Stimulated activated effector memory CD8-positive, alpha-beta T cell treated with anti-CD3 and anti-CD28 coated beads, Interleukin-12 subunit alpha, Interleukin-12 subunit beta, amount 100 ng/mL, for 72 hours (primary cell): ENCODE data around the gene PCDH9.

ENCODE experiments used
- ATAC-seq: fragments of 150-1000 bp; cut with Tn5 transposase; 2 replicates; pipeline ENCODE4 v1.10.0; 2021
- DNase-seq, 2 donors: peaks; one replicate each; pipeline ENCODE4 v3.0.0; 2021 to 2022; ENCODE audit warnings: low spot score in 2 of 2
- H3K27ac Mint-ChIP-seq: one replicate; pipeline ENCODE4 v1.8.0; 2022; ENCODE audit warnings: mild to moderate bottlenecking, mixed read lengths
- H3K36me3 Mint-ChIP-seq: one replicate; pipeline ENCODE4 v1.8.0; 2022; ENCODE audit warnings: mild to moderate bottlenecking, mixed read lengths
- H3K4me1 Mint-ChIP-seq: one replicate; pipeline ENCODE4 v1.8.0; 2022; ENCODE audit warnings: mixed read lengths
- H3K4me3 Mint-ChIP-seq: one replicate; pipeline ENCODE4 v1.8.0; 2022; ENCODE audit warnings: mild to moderate bottlenecking, mixed read lengths
- H3K9me3 Mint-ChIP-seq: one replicate; pipeline ENCODE4 v1.8.0; 2022; ENCODE audit warnings: mixed read lengths

The PCDH9 gene

GRCh38 chr13:66559093-66559492 is 671.0 kb downstream of the PCDH9 start:
- H3K36me3 Mint-ChIP-seq, result no peaks in the 10 kb centered on the region
- no peak for ATAC-seq
- H3K4me1 Mint-ChIP-seq, result no peaks in the 10 kb centered on the region

GRCh38 chr13:66558506-66558905 is 671.6 kb downstream of the PCDH9 start:
- H3K36me3 Mint-ChIP-seq, result no peaks in the 10 kb centered on the region
- no peak for DNase-seq

More at GRCh38 chr13:66559093-66559492, 671.0 kb downstream of the PCDH9 start:
- no peak overlapping the region for H3K27ac Mint-ChIP-seq
- H3K4me3 Mint-ChIP-seq, result no peak overlapping the region
- peaks cover 6% of the 10 kb centered on the region for H3K9me3 Mint-ChIP-seq
- DNase-seq, result no peak

GRCh38 chr13:66557357-66557756 is 672.8 kb downstream of the PCDH9 start:
- ATAC-seq (no peak), DNase-seq (no peak)
- H3K4me1 Mint-ChIP-seq, result no peaks in the 10 kb centered on the region
- no peaks in the 10 kb centered on the region for H3K36me3 Mint-ChIP-seq
- no peak overlapping the region for H3K4me3 Mint-ChIP-seq
- H3K27ac Mint-ChIP-seq, result no peak overlapping the region
- peaks cover 3% of the 10 kb centered on the region for H3K9me3 Mint-ChIP-seq

More at GRCh38 chr13:66558506-66558905, 671.6 kb downstream of the PCDH9 start:
- peaks cover 4% of the 10 kb centered on the region for H3K9me3 Mint-ChIP-seq
- no peaks in the 10 kb centered on the region for H3K4me1 Mint-ChIP-seq
- H3K4me3 Mint-ChIP-seq, result no peak overlapping the region
- no peak overlapping the region for H3K27ac Mint-ChIP-seq
- no peak for ATAC-seq

GRCh38 chr13:66556306-66556705 is 673.8 kb downstream of the PCDH9 start:
- H3K9me3 Mint-ChIP-seq, result peaks cover 6% of the 10 kb centered on the region
- no peaks in the 10 kb centered on the region for H3K4me1 Mint-ChIP-seq
- DNase-seq, result no peak
- H3K27ac Mint-ChIP-seq, result no peak overlapping the region
- H3K4me3 Mint-ChIP-seq, result no peak overlapping the region
- H3K36me3 Mint-ChIP-seq, result no peaks in the 10 kb centered on the region
- no peak for ATAC-seq

- H3K4me3 Mint-ChIP-seq, result no peak overlapping the region
- H3K36me3 Mint-ChIP-seq, result no peaks in the 10 kb centered on the region
- H3K9me3 Mint-ChIP-seq, result peaks cover 3% of the 10 kb centered on the region
- ATAC-seq (no peak), DNase-seq (no peak)
- no peaks in the 10 kb centered on the region for H3K4me1 Mint-ChIP-seq
- H3K27ac Mint-ChIP-seq, result no peak overlapping the region
Measured at GRCh38 chr13:66553391-66553790, 676.7 kb downstream of the PCDH9 start.

GRCh38 chr13:66551128-66551527 is 679.0 kb downstream of the PCDH9 start:
- H3K27ac Mint-ChIP-seq, result no peak overlapping the region
- H3K4me3 Mint-ChIP-seq, result no peak overlapping the region
- no peaks in the 10 kb centered on the region for H3K4me1 Mint-ChIP-seq
- ATAC-seq, result no peak
- no peaks in the 10 kb centered on the region for H3K36me3 Mint-ChIP-seq
- DNase-seq, result no peak
- peaks cover 3% of the 10 kb centered on the region for H3K9me3 Mint-ChIP-seq

GRCh38 chr13:66547685-66548084 is 682.5 kb downstream of the PCDH9 start:
- Mint-ChIP-seq H3K4me3 (no peak overlapping the region), H3K4me1 (no peaks in the 10 kb centered on the region), H3K27ac (no peak overlapping the region), H3K9me3 (peaks cover 6% of the 10 kb centered on the region), H3K36me3 (no peaks in the 10 kb centered on the region)
- ATAC-seq, result no peak
- DNase-seq, result no peak

GRCh38 chr13:66546534-66547379 is 683.4 kb downstream of the PCDH9 start:
- no peaks in the 10 kb centered on the region for H3K36me3 Mint-ChIP-seq
- DNase-seq (no peak), ATAC-seq (no peak)
- no peaks in the 10 kb centered on the region for H3K4me1 Mint-ChIP-seq
- peaks cover 3% of the 10 kb centered on the region for H3K9me3 Mint-ChIP-seq
- no peak overlapping the region for H3K4me3 Mint-ChIP-seq
- no peak overlapping the region for H3K27ac Mint-ChIP-seq

GRCh38 chr13:66543780-66544179 is 686.4 kb downstream of the PCDH9 start:
- Mint-ChIP-seq H3K36me3 (no peaks in the 10 kb centered on the region), H3K27ac (no peak overlapping the region)
- ATAC-seq, result no peak

GRCh38 chr13:66537417-66537816 is 692.7 kb downstream of the PCDH9 start:
- no peak for ATAC-seq
- H3K9me3 Mint-ChIP-seq, result peaks cover 3% of the 10 kb centered on the region
- no peak overlapping the region for H3K27ac Mint-ChIP-seq
- no peaks in the 10 kb centered on the region for H3K4me1 Mint-ChIP-seq
- H3K36me3 Mint-ChIP-seq, result no peaks in the 10 kb centered on the region
- DNase-seq, result no peak
- H3K4me3 Mint-ChIP-seq, result no peak overlapping the region

More at GRCh38 chr13:66543780-66544179, 686.4 kb downstream of the PCDH9 start:
- Mint-ChIP-seq H3K4me3 (no peak overlapping the region), H3K9me3 (peaks cover 3% of the 10 kb centered on the region), H3K4me1 (no peaks in the 10 kb centered on the region)
- no peak for DNase-seq

- no peaks in the 10 kb centered on the region for H3K36me3 Mint-ChIP-seq
- DNase-seq (no peak), ATAC-seq (no peak)
- H3K9me3 Mint-ChIP-seq, result peaks cover 3% of the 10 kb centered on the region
- H3K27ac Mint-ChIP-seq, result no peak overlapping the region
- no peaks in the 10 kb centered on the region for H3K4me1 Mint-ChIP-seq
- no peak overlapping the region for H3K4me3 Mint-ChIP-seq
Measured at GRCh38 chr13:66536746-66537145, 693.4 kb downstream of the PCDH9 start.

GRCh38 chr13:66534561-66534960 is 695.6 kb downstream of the PCDH9 start:
- no peak overlapping the region for H3K4me3 Mint-ChIP-seq
- H3K4me1 Mint-ChIP-seq, result no peaks in the 10 kb centered on the region
- H3K27ac Mint-ChIP-seq, result no peak overlapping the region
- no peaks in the 10 kb centered on the region for H3K36me3 Mint-ChIP-seq
- peaks cover 3% of the 10 kb centered on the region for H3K9me3 Mint-ChIP-seq
- ATAC-seq, result no peak
- DNase-seq, result no peak

GRCh38 chr13:66532845-66533244 is 697.3 kb downstream of the PCDH9 start:
- DNase-seq, result no peak
- ATAC-seq, result no peak
- Mint-ChIP-seq H3K9me3 (peaks cover 3% of the 10 kb centered on the region), H3K4me3 (no peak overlapping the region), H3K4me1 (no peaks in the 10 kb centered on the region), H3K27ac (no peak overlapping the region), H3K36me3 (no peaks in the 10 kb centered on the region)

GRCh38 chr13:66532146-66532545 is 698.0 kb downstream of the PCDH9 start:
- DNase-seq, result no peak
- no peak overlapping the region for H3K27ac Mint-ChIP-seq
- ATAC-seq, result no peak
- H3K9me3 Mint-ChIP-seq, result peaks cover 5% of the 10 kb centered on the region
- no peaks in the 10 kb centered on the region for H3K36me3 Mint-ChIP-seq
- no peak overlapping the region for H3K4me3 Mint-ChIP-seq
- H3K4me1 Mint-ChIP-seq, result no peaks in the 10 kb centered on the region

GRCh38 chr13:66530686-66531085 is 699.5 kb downstream of the PCDH9 start:
- peaks cover 8% of the 10 kb centered on the region for H3K9me3 Mint-ChIP-seq

GRCh38 chr13:66530158-66530557 is 700.0 kb downstream of the PCDH9 start:
- no peak for DNase-seq
- no peak for ATAC-seq
- Mint-ChIP-seq H3K4me3 (no peak overlapping the region), H3K4me1 (no peaks in the 10 kb centered on the region), H3K36me3 (no peaks in the 10 kb centered on the region), H3K27ac (no peak overlapping the region), H3K9me3 (peaks cover 9% of the 10 kb centered on the region)

More at GRCh38 chr13:66530686-66531085, 699.5 kb downstream of the PCDH9 start:
- ATAC-seq (no peak), DNase-seq (no peak)
- Mint-ChIP-seq H3K36me3 (no peaks in the 10 kb centered on the region), H3K4me3 (no peak overlapping the region), H3K4me1 (no peaks in the 10 kb centered on the region), H3K27ac (no peak overlapping the region)
